GM18511 (cell line): ENCODE measurements around the gene SMAD3.

Source experiments
- ATAC-seq: cut with Tn5 transposase; IDR thresholded peaks from one replicate; pipeline ENCODE4 v1.9.1; 2021; ENCODE audit warnings: mild to moderate bottlenecking, moderate library complexity; ENCODE audit not compliant: unreplicated experiment

Gene SMAD3

DNA sequence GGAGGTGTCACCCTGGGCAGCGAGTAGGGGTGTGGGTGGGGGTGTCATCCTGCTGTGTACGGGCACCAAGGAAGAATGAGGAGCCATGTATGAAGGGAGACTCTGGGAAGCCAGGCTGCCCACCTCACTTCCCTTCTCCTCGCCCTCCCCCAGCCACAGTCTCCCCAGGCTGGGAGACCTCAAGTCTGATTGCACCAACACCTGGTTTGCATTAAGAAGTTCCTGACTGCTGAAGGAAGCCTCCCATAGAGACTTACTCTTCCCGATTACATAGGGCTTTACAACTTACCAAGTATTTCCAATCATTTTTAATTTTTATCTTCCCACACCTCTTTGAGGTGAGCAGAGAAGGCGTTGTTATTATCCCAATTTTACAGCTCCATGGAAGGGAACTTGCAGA is 29.5 kb upstream of the SMAD3 start:
- ATAC-seq, result no peak

DNA sequence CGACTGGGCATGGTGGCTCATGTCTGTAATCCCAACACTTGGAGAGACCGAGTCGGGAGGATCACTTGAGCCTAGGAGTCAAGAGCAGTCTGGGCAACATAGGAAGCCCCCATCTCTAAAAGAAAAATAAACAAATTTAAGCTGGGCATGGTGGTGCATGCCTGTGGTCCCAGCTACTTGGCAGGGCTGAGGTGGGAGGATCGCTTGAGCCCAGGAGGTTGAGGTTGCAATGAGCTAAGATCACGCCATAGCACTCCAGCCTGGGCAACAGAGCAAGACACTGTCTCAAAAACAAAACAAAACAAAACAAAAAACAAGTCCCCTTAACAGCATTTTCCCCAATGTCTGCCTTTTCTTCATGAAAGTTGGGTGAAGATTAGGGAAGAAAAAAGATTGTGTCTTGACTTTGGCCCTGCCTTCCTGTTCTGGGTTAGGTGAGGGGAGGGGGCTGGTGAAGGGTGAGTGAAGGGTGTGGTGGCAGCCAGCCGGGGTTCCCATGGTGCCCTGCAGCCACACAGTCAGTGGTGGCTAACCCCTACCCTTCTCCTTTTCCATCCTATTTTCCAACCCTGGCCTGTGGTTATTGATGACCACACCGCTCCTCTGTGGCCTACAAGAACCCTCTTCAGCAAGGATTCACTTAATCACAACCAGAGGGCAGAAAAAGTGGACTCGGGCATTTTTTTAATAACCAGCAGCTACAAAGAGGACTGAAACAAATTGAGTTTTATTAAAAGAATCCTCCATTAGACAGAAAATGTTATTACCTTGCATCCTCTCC is 28.4 kb upstream of the SMAD3 start:
- ATAC-seq, result no peak

DNA sequence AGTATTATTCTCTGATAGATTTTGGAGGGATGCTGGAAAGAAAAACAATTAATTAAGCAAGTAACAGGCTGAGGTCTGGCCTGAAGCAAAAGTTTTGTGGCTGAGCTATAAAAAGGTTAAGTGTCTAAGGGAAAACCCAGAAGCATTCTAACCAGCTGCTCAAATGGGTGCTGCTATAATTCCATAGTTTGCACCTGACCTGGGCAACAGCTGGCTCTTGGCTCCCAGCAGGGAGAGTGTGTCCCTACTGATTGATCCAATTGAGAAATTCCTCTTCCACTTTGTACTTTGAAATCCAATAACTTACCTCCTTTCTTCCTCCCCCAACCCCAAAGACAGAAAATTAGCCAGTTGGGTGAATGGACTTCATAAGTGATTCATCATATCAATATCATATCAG is 27.7 kb upstream of the SMAD3 start:
- ATAC-seq, result no peak

DNA sequence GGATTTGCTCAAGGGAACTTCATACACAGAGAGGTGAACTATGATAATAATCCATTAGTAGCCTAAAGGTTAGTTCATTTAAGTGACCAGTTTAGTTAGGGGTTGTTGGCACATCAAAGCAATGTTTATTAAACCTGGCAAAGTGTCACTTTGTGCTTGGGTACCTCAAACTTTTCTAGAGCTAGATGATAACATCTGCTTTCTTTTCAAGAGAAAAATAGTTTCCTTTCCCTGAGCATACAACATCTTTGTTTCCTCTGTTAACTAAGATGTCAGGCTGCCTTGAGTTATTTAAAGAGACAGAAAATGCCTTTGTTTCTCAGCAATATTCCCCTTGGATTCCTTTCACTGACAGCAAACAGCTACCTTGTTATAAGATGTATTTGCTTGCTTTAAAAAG is 26.7 kb upstream of the SMAD3 start:
- no peak for ATAC-seq

DNA sequence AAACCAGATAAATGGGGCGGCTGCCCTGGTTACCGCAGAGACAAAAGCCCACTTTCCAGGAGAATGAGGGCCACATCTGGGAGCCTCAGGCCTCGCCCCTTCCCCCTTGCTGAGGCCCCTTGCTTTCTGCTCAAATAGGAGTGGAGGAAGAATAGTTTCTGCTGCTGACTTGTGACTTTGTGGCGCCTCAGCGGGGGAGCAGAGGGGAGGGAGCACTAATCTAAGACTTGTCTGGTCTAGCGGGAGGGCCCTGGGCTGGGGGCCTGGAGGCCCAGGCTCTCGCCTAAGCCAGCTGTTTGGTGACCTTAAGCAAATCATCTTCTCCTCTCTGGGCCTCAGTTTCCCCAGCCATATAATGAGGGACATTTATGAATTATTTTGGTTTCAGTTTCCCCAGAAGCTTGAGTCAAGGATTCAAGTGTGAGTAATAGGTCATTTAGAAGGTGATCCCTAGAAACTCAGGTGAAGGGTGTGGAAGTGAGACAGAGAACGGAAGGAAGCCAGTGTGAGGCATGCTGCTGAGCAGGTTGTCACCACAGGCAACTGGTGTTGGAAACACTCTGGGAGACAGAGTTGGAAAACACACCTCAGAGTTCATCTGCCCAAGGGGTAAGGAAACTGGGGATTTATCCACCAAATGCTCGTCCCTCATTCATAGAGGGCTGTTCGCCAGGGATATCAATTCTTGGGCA is 25.9 kb upstream of the SMAD3 start:
- no peak for ATAC-seq

DNA sequence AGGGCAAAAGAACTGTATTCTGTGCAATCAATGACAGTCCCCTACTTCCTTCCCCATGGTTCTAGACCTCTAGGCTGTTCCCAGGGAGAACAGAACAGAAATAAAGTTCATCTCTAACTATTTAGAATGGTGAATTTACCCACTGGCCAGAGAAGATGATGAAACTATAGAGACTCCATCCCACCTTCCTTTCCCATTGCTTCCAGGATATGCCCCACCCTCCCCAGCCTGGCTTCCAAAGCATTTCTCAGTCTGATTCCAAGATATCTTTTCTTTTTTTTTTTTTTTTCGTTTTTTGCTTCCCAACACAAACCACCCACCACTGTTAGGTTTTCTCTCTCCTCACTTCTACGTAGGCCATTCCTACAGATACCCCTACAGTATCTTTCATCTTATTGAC is 25.1 kb upstream of the SMAD3 start:
- ATAC-seq, result no peak

DNA sequence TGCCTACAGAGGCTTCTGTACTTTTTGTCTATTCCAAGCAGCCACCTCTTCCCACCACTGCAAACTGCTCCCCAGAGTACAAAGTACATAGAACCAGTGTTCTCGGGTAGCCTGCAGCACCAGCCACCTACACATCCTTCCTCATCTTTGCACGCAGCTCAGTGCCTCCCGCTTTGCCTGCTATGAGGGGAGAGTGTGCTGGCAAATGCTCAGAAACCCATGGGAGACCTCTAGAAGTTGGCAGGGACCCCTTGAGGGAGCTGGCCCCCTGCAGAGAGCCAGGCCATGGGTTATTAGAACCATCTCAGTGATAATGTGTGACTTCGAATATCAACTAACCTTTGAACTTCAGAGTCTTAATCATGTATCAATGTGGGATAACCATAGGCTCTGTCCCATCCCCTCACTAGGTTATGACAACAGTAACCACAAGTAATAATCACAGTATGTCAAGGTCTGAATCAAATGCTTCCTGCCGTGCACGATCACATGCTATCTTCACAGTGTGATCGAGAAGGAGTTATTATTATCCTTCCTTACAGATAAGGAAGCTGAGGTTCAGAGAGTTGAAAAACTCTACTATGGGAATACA is 22.8 kb upstream of the SMAD3 start:
- no peak for ATAC-seq

DNA sequence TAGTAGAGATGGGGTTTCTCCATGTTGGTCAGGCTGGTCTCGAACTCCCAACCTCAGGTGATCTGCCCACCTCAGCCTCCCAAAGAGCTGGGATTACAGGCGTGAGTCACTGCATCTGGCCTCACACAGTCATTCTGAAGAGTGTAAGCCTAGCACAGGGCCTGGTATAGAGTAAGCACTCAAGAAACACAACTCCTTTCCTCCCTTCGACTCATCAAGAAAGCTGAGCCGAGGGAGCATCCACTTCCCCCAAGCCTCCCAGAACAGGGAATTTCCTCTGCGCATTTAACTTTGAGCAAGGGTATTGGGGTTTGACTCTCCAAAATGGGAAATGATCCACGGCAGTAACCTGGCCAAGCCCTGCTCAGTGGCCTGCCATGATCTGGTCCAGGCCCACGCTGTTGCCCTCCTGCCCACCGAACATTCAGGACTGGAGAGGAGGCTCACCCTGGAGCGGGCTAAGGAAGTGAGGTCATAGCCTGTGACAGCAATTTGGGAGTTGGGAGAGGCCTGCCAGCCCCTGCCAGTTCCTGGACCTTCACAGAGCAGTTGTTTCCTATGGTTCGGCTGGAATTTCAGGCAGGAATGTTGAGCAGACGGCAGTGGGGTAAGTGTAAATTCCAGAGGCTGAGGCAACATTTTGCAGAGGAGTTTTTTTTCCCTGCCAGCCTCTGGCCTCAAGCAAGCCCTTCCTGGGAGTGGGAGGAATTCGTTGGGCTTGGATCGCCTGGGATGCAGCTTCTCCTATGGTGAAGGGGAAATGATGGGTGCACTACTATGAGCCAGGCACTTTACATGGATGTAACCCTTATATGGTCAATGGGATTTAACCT is 21.2 kb upstream of the SMAD3 start:
- ATAC-seq, result no peak

DNA sequence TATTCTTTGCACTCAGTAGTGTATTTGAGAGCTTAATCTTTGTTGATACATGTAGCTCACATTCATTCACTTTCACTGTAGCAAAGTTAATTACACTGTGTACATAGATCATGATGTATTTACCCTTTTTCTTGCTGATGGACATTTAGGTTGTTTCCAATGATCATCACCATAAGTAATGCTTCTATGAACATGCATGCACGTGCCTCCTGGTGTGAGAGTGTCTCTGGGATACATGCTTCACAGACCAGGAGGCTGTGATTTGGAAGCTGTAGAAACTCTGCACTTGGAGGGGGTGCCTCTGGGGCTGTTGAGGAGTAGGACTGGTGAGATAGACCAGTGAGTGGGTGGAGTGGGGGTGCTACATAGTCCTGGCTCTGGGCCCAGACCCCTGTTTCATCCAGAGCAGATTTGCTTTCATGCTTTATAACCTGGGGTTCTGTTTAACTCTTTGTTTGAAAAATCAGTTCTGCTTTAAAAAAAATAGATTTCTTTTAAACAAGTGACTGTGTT is 18.2 kb upstream of the SMAD3 start:
- ATAC-seq, result no peak

DNA sequence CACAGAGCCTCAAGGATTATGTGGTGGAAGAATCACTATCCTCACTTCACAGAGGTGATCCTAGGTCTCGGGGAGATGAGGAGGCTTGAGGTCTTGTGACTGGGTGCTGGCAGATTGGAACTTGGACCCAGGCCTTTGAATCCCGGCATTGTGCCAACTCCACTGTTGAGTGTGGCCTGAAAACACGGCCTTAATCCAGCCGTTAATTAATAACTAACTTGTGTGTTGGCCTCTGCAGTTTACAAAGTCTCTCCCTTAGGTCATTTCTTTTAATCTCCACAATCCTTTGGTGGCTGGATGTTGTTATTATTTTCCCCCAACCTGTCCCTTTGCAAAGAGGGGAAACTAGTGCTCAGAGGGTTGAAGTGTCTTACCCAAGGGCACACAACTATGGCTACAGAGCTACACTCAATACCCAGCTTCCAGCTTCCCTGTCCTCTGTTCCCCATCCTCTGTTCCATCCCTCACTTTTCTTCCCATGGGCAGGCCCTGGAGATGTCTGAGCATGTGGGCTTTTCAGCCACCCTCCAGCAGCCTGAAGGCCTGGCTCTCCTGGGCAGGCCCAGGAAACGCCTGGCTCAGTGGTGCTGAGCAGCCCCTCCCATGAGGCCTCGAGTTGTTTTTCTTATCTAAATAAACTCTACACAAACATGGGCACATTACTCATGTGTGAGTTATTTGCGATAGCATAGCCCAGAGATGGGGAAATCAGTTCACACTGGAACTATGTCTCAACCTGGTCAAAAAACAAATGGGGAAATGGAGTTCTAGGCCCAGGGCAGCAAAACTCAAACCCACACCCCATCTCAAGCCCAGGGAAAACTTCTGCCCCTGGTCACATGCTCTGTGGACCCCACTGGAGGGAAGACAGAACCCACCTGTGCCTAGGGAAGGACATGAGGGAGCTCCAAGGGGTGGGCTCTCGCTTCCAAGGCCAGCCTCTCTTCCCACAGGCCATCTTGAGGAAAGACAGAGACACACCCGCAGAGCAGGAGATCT is 16.8 kb upstream of the SMAD3 start:
- no peak for ATAC-seq

DNA sequence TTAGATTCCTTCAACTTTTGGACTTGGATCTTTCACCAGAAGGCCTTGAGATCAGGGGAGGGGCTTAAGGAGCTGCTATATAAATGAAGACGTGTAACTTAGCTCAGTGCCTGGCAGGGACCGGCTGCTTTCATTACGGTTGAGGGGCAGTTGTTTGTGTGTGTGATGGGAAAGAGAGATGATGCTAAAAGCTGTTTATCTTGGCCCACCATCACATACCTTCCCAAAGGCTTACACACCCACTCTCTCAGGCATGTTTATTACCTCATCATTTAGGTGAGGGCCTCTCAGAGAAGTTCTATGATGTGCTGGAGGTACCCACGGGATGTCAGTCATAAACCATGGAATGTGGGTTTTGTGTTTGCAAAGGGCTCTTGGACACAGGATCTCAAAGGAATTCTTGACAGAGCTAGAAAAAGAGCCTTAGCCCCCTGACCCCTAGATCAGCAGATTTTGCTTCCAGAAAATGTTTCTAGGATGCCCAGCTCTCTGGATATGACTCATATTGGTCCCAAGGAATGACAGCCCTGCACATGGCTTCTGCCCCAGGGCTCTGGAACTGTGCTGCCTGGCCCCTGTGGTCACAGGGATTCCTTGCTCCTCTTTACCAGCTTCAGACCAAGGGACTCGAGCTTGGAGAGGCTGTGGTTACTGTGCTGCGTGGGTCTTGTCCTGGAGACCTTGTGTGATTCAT is 15.9 kb upstream of the SMAD3 start:
- no peak for ATAC-seq

DNA sequence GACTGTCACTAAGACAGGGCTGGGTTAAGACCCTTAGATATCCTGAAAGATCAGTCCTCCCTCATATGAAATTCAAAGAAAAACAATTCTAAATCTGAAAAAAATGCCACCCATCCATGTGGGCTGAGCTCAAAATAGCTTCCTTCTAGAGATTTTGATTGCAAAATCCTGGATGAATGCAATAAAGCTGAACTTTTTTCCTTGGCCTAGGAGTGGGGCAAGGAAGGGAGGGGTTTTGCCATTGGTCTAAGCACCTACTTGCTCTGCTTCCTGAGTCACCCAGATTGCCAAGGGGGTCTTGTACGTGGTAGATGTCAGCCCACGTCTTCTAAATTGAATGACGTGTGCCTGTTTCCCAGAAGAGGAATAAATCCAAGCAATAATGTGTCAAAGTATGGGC is 15.3 kb upstream of the SMAD3 start:
- ATAC-seq, result no peak

DNA sequence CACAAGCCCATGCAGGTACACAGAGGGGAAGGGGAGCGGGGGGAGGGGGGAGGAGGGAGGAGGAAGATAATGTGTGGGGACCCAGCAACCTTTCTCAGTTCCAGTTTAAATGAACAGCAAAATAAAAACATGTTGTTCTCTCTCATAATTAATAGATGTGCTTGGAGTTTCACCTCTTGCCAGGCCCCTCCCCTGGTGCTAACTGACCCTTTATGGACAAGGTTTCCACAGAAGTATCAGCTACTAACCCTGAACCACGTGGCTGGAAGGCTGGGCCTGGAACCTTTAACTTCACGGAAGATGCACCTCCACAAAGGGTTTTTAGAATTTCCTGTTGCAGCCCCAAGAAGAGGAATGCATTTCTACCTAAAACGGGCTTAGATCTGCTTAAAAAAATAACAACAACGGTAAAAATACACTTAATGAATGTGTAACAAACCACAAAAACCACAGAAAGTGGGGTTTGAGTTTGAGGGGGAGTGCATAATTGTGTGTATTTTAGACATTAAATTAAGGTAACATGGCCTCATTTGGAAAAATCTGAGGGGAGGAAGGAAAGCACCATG is 14.8 kb upstream of the SMAD3 start:
- ATAC-seq, result no peak

DNA sequence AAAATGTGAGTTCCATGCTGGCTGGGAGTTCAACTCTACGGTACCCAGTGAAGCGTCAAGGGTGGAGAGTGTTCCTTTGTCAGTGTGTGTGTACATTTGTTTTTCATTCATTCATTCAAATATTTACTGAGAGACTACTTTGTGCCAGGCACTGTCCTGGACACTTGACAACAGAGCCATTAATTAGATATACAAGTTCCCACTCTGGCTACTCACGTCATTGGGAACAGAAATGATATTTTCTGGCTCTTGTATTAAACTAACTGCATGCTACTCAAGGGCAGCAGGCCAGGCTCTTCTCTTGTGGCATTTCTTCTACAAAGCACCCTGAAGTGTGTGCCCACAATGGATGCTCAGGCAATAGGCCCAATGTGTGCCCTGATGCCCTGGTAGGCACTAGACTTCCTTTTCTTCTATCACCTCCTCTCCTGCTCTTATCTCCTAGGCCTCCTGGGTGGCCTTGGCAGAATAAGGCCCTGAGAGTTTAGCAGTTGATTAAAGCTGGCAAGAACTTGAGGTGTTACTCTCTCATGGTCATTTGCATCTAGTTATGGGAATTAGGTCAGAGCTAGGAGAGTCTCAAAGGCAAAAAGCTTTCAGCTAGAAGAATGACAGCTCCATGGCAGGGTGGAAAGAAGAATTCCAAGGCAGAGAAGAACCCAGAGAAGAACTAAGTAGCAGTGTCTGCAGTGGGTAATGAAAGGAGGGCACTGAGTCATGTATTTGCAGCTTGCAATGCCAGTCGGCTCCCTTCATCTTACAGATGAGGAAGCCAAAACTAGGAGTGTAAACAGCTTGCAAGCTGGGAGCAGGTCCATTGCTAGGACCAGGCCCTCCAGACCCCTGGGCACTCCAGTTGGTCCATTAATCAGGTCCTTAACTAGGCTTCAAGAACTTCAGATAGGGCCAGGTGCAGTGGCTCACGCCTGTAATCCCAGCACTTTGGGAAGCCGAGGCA is 14.0 kb upstream of the SMAD3 start:
- ATAC-seq, result no peak

DNA sequence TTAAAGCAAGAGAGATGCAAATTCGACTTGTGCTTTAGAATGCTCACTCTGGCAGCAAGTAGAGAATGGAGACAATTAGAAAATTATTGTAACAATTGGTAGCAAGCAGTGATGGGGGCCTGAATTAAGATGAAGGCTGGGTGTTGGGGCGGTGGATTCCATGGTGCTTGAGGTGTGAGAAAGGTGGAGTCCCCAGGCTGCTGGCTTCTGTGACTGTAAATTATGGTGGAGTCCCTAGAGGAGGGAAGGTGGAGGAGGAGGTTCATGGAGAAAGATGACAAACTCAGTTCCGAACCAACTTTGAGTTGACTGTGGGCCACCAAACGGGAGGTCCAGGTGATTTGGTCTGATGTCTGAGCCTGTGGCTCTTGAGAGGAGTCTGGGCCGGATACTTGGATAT is 10.7 kb upstream of the SMAD3 start:
- no peak for ATAC-seq

DNA sequence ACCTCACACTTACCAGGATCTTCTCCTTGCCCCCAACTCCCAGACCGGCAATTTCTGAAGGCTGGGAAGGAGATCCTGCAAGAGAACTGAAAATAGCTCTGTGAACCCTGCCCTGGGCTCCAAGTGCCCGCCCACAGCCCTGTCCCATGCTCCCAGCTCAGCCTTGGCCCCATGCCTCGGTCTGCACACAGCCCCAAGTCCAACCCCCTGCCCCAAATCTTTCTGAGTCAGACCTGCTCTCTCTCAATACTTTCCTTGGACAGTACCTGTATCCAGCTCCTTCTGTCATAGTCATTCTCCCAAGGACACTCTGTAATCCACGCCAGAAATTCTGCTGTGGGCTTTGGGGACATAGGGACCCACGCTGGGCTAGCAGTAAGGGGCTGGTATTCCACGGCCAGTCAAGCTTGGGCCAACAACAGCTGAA is 6.3 kb upstream of the SMAD3 start:
- ATAC-seq, result no peak

DNA sequence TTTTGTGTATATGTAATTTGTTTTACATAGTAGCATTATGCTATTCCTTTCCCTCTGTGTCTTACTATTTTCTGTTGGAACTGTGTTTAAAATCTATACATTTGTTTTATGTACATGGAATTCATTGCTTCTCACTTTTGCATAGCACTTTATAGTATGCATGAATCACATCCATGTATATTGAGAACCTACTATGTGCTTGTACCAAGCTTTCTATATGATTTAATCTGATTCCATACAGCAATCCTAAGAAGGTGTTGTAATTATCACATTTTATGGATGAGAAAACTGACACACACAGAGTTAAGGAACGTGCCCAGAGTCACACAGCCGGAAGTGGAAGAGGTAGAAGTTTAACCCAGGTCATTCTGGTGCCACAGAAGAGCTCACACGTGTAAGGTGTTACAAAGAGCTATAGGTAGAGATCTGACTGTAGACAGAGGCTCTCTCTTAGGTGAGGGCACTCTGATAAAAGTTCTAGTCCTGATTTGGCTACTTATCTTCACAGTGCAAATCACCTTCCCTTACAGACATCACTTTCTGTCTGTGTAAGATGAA is 3.5 kb upstream of the SMAD3 start:
- ATAC-seq, result no peak
